ENCODE data around the gene HTR1B.
A peak's percentile ranks its signal among the peaks of the same experiment; 100 is the strongest.

HTR1B gene, protein sequence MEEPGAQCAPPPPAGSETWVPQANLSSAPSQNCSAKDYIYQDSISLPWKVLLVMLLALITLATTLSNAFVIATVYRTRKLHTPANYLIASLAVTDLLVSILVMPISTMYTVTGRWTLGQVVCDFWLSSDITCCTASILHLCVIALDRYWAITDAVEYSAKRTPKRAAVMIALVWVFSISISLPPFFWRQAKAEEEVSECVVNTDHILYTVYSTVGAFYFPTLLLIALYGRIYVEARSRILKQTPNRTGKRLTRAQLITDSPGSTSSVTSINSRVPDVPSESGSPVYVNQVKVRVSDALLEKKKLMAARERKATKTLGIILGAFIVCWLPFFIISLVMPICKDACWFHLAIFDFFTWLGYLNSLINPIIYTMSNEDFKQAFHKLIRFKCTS

GRCh38 chr6:77463308-77463860, at the start of gene HTR1B:
Gene HTR1B (minus strand): TSS chr6:77463491. CDS start chr6:77463403, 88 bp downstream.
- DNase-seq, result no peak

GRCh38 chr6:77512554-77512953, 49.3 kb upstream of the HTR1B start:
- no peak for DNase-seq

- DNase-seq, result no peak
These were observed 48.6 kb upstream of the HTR1B start for GRCh38 chr6:77511860-77512259.

GRCh38 chr6:77502981-77503380, 39.7 kb upstream of the HTR1B start:
- DNase-seq, result no peak

- no peak for DNase-seq
These were observed 29.2 kb upstream of the HTR1B start for GRCh38 chr6:77492530-77492929.

DNA sequence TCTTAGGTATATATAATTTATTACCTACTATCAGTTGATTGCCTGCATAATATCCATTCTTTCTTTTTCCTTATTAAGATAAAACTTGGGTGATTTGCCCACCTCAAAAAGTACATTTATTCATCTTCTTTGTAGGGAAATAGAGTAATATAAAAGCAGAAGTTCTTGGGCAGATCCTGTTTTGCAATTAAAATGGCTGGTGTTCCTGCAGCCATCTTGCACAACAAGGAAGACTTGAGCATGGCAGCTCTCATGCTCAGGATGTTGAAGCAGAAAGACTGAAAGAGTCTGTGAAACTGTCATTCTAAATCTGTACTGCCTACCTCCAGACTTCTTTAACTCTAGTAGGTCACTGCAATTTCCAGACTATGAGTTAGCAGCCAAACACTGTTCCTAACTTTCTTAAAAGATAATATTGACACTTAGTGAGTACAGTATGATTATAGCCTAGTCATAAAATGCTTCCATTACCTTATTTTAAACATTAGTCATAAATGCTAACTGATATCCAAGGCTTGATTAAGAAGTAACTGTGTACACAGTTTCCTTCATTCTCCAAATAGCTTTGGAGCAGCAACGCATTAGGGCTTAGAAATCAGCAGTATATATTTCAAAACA, 24.6 kb upstream of the HTR1B start:
- DNase-seq, result no peak

- no peak for DNase-seq
These were observed 19.7 kb upstream of the HTR1B start for GRCh38 chr6:77482981-77483380.

DNA sequence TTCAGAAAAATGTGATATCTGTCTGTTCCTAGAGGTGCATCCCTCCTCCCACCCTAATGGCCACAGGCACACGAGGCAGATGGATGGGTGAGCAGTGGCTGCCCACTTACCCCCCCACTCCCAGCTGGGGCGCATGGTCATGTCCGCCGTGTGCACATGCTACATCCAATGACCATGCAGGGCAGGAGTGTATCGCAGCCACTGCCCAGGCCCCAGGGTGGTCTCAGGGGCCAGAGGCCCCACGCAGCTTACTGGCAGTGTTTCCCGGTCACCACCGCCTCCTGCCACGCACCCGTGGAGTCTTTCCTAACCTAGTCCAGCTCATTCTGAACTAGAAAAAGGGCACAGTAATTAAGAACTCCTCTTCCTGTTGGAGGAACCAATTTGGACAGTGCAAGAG, 11.7 kb upstream of the HTR1B start:
- DNase-seq, result no peak

DNA sequence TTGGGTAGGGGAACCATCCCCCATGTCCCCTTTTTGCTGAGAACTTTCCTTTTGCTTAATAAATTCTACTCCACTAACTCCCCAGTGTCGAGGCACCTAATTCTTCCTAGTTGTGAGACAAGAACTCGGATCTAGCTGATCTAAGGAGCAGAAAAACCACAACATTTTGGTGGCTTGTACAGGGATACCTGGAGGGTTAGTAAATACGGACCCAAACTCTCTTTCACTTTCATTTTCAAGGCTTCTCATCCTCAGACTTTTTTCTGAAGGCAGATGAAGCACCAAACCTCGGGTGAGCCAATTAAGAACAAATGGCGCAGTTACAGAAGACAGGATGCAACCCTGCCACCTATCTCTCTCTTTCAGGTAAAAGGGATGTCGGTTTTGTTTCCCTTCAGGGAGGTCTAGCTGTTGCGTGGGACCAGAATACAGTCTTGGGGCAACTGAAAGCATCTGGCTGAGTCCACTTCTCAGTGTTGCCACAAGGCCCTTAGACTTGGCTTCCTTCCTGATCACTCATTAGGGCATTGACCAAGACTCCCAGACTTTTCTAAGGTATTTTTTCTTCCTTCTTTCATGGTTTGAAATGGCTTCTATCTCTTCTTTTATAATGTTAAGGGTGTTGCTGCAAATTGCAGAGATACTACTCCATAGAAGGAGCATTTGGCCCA, 11.1 kb upstream of the HTR1B start:
- DNase-seq, result no peak

DNA sequence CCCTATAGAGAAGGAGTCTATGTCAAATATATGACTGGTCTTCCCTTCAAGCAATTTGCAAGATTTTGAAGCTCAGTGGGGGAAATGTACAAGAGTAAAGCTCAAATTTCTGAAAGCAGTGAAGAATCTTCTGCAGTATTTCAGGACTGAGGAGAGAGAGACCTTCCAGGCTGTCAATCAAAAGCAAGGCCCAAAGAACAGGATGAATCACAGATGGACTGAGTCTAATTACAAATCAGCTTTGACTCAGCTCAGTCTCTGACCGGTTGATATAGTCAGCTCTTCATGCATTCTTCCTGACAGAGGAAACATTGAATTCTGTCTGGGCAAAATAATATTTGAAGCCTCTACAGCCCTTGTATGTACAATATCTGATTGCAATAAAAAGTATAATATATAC, 7.7 kb upstream of the HTR1B start:
- no peak for DNase-seq

- no peak for DNase-seq
These were observed 5.6 kb upstream of the HTR1B start for GRCh38 chr6:77468939-77469338.

GRCh38 chr6:77466451-77467437, 3.5 kb upstream of the HTR1B start:
- DNase-seq, result no peak

- no peak for DNase-seq
These were observed 2.8 kb upstream of the HTR1B start for GRCh38 chr6:77466055-77466450.

GRCh38 chr6:77464495-77464867, 1.2 kb upstream of the HTR1B start:
- no peak for DNase-seq

DNA sequence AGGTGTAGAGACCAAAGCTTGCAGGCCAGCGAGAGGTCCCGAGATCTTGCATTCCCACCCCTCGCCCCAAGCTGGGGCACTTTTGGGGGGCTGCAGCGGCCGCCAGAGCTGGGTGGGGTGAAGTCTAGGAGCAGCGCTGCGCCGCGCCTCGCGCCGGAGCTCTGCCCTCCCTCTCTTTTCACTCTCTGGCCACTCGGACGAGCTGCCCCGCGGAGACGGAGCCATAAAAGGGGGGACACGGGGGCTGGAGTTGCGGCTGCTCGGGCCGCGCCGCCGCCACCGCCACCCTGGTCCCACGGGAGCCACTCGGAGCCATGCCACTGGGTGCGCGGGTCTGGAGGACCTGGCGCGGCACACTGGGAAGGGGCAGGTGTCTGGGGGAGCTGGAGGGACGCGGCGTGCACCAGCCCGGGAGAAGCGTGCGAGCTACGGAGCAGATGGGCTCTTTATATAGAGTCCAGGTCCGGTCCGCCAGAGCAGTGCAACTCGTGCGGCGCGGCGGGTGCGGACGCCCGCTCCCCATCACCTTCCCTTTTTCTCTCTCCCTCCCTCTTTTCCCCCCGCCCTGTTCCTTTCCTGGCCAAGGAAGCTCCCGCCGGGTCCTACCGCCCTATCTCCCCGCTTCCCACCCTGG, 687 bp upstream of the HTR1B start:
- DNase-seq, result no peak

DNA sequence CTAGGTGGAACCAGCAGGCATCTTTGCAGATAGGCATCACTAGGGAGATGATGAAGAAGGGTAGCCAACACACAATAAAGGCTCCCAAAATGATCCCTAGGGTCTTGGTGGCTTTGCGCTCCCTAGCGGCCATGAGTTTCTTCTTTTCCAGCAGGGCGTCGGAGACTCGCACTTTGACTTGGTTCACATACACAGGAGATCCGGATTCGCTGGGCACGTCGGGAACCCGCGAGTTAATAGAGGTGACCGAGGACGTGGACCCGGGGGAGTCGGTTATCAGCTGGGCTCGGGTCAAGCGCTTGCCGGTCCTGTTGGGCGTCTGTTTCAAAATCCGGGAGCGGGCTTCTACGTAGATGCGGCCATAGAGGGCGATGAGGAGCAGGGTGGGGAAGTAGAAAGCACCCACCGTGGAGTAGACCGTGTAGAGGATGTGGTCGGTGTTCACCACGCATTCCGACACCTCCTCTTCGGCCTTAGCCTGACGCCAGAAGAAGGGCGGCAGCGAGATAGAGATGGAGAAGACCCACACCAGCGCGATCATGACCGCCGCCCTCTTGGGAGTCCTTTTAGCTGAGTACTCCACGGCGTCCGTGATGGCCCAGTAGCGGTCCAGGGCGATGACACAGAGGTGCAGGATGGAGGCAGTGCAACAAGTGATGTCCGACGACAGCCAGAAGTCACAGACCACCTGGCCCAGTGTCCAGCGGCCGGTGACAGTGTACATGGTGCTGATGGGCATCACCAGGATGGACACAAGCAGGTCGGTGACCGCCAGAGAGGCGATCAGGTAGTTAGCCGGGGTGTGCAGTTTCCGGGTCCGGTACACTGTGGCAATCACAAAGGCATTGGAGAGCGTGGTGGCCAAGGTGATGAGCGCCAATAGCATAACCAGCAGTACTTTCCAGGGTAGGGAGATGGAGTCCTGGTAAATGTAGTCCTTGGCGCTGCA, 658 bp downstream of the HTR1B start:
- DNase-seq, result no peak

- no peak for DNase-seq
These were observed 1.5 kb downstream of the HTR1B start for GRCh38 chr6:77461796-77462195.

- DNase-seq, result no peak
These were observed 4.9 kb downstream of the HTR1B start for GRCh38 chr6:77458421-77458820.

- peak; percentile 30 for DNase-seq
These were observed 5.5 kb downstream of the HTR1B start for GRCh38 chr6:77457720-77458349.

DNA sequence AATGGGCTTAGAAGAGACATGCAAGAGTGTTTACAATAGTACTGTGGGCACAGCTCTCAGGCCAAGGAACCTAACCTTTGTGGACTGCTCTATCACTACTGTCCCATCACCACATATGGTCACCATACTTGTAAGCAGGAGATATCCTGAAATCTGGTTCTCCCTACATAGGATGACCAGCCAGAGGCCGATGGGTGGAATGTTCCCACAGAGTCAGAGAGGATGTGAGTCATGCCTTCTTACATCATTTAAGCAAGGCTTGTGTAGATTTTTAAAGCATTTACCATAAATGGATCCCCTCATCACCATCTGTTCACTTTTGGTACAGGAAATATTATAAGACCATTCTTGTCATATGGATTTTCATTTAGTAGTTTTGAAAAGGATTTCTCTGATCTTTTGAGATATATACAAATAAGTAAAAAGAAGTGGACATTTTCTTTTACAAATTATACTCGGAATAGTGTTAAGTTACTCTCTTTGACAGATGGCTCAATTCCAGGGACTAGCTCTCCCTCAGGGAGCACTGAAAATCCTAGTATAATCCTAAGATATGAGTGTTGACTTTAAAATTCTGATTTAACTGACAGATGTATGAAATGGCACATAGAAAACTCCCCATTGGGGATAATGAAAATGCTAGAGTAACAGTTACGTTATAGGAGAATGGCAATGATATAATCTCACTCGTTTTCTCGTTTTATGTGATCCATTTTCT, 6.6 kb downstream of the HTR1B start:
- no peak for DNase-seq
